D721Med (cell line): Measurements from ENCODE around the gene PLPP1.

Experiments
- DNase-seq: peaks from one replicate; pipeline ENCODE4 v3.0.0; 2011; ENCODE audit warnings: low spot score; ENCODE audit not compliant: insufficient read length
- FAIRE-seq: peaks from 2 replicates; lab custom pipeline; 2011; peaks lifted over from hg19 to GRCh38; lab: Jason Lieb, UNC
- CTCF ChIP-seq: IDR thresholded peaks from 2 replicates; pipeline ENCODE4 v1.5.1; 2012; ENCODE audit warnings: mild to moderate bottlenecking, control low read depth; ENCODE audit not compliant: insufficient read depth; ENCODE audit errors: missing control alignments

Gene PLPP1

DNA sequence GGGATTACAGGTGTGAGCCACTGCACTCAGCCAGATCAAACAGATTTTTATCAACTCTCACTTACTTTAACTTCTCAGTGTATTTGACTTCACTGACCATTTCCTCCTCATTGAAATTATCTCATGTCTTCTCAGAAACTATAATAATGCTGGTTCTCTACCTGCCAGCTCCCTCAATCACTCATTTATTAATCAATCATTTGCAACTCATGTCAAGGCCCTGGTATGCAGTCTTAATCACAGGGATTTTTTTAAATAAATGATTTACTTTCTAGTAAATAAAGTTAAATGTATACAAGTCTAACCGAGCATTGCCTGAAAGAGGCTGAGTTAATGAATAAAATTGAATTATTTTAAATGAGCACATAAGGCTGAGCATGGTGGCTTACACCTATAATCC, 63.3 kb downstream of the PLPP1 start:
- TF ChIP-seq CTCF: no peak
- FAIRE-seq (no peak), DNase-seq (no peak)

GRCh38 chr5:55470282-55470681, 64.5 kb downstream of the PLPP1 start:
- no peak for DNase-seq
- no peak for FAIRE-seq
- no peak for TF ChIP-seq CTCF

DNA sequence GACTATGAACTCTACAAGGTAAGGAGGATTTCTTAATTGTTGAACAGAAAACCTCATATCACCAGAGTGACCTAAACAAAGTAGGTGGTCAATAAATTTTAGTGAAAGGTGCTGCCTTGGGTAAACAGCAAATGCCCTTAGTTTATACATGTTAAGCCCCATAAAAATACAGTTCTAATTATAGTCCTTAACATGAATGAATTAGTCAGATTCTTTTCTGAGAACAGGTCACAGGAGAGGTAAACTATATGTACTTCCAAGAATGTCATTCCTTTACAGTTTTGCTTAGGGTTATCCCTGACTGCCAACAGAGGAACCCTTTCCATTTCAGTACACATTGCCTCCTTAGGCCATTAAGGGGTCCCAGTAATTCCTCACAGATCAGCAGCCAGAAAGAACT, 64.9 kb downstream of the PLPP1 start:
- TF ChIP-seq CTCF: no peak
- DNase-seq (no peak), FAIRE-seq (no peak)

GRCh38 chr5:55467862-55468551, 66.8 kb downstream of the PLPP1 start:
- TF ChIP-seq CTCF: no peak
- FAIRE-seq (no peak), DNase-seq (no peak)

GRCh38 chr5:55463613-55464012, 71.2 kb downstream of the PLPP1 start:
- no peak for TF ChIP-seq CTCF
- FAIRE-seq: no peak
- no peak for DNase-seq

DNA sequence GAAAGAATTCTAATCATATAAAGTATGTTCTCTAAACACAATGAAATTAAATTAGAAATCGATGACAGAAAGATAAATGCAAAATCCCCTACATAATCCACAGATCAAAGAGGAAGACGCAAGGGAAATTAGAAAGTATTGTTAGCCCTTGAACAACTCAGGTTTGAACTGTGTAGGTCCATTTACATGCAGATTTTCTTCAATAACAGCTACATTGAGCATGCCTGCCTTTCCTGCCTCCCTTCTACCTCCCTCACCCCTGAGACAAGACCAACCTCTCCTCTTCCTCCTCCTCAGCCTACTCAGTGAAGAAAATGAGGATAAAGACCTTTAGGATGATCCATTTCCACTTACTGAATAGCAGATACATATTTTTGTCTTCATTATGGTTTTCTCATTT, 75.2 kb downstream of the PLPP1 start:
- DNase-seq: no peak
- no peak for TF ChIP-seq CTCF
- FAIRE-seq: no peak

GRCh38 chr5:55456216-55456895, 78.4 kb downstream of the PLPP1 start:
- no peak for TF ChIP-seq CTCF
- no peak for DNase-seq
- FAIRE-seq: no peak
